Hematopoietic multipotent progenitor cell treated with erythropoietin and hydrocortisone succinate and interleukin-3 and kit ligand, for 4 days (in vitro differentiated cells): Measurements from ENCODE around the gene OR13C8.
"Not testable (repeated sequence)": the region's sequence is repeated elsewhere in the genome, so short reads cannot be mapped to it uniquely, and the experiment has no call there.

Experiments
- DNase-seq: peaks from one replicate; pipeline ENCODE4 v3.0.0-alpha.2; 2015

Gene OR13C8, protein sequence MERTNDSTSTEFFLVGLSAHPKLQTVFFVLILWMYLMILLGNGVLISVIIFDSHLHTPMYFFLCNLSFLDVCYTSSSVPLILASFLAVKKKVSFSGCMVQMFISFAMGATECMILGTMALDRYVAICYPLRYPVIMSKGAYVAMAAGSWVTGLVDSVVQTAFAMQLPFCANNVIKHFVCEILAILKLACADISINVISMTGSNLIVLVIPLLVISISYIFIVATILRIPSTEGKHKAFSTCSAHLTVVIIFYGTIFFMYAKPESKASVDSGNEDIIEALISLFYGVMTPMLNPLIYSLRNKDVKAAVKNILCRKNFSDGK

DNA sequence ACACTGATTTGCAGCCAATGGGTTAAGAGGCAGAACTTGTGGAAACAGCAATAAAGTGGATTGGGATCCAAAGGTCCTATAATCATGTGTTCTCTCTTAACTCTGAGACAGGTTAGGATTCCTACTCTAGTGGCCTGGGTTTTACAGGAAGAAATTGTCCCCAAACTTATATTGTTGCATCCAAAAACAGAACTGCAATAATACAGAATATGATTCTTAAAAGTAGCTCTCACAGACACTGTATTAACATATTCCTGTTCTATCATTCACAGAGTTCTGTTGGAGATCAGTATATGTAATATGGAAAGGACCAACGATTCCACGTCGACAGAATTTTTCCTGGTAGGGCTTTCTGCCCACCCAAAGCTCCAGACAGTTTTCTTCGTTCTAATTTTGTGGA is at the start of gene OR13C8:
Gene OR13C8 (plus strand): TSS at position 301 of the 400 bp plus-strand sequence. CDS start 0 bp downstream, at position 301.
- DNase-seq = no peak

DNA sequence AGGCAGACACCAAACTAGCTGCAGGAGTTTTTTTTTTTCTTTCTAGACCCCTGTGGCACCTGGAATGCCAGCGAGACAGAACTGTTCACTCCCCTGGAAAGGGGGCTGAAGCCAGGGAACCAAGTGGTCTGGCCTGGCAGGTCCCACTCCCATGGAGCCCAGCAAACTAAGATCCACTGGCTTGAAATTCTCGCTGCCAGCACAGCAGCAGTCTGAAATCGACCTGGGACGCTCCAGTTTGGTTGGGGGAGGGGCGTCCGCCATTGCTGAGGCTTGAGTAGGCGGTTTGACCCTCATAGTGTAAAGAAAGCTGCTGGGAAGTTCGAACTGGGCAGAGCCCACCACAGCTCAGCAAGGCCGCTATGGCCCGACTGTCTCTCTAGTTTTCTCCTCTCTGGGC is 48.7 kb upstream of the OR13C8 start:
- DNase-seq = not testable (repeated sequence)

DNA sequence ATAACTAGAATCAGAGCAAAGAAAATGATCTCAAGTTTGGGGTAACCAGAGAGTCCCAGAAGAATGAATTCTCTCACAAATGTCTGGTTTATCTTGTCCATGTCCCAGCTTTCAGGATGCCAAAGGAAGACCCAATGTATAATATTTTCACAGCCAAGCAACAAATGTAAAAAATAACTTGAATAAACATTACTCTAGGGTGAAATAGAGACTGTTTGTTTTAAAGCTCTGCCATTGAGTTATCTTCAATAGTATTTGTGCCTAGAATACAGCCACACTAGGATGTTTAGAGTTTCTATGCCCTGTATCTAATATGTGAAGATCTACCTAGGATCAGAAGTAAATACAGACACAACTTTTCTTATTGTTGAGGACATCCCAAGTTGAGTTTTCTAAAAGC is 41.9 kb upstream of the OR13C8 start, which contains the start of gene OR13C4:
Gene OR13C4 (minus strand): TSS at position 101 of the 400 bp plus-strand sequence. CDS start 0 bp downstream, at position 101.
- DNase-seq = no peak

DNA sequence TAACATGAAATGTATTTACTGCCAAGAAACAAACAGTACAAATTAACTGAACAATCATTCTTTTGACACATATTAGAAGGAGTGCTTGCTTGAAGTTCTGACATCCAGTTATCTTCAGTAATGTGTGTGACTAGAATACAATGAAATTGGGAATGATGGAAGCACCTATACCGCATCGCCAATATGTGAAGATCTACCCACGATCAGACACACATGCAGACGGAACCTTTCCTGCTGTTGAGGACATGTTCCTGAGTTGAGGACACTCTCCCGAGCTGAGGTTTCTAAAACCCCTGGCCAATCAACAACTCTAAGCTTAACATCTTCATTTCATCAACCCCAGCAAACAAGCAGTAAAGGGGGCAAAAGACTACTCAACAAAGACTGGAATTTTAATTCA is 32.2 kb upstream of the OR13C8 start, which contains the start of gene OR13C3:
Gene OR13C3 (minus strand): TSS at position 101 of the 400 bp plus-strand sequence. CDS start 133 bp downstream, outside the sequence.
- DNase-seq = no peak

DNA sequence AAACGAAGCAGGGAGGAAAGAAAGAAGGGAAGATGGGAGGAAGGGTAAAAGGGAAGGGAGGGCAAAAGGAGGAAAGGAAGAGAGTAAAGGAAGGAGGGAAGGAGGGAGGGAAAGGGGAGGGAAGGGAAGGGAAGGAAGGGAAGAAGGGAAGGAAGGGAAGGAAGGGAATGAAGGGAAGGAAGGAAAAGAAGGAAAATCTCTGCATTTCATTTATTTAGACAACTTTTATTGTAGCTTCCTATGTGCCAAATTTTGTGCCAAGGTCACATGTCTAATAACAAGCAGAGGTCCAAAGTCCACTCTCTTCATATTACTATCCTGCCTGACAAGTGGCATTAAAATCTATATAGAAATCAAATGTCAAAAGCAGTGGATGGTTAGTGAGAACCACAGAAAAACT is 29.7 kb upstream of the OR13C8 start:
- DNase-seq = no peak

DNA sequence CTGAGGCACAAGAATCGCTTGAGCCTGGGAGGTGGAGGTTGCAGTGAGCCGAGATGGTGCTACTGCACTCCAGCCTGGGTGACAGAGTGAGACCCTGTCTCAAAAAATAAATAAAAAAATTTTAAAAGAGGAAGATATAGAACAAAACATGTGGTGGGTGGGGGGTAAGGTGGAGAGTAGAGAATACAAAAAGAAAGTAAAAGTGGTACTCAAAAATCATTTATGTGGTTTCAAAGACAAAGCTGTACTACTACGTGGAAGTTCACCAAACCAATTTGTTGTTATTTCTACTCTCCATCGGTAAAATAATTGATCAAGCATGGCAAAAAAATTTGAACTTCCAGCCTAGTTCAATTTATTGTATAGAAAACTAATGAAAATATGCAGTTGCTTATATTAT is 24.3 kb upstream of the OR13C8 start:
- no peak for DNase-seq

DNA sequence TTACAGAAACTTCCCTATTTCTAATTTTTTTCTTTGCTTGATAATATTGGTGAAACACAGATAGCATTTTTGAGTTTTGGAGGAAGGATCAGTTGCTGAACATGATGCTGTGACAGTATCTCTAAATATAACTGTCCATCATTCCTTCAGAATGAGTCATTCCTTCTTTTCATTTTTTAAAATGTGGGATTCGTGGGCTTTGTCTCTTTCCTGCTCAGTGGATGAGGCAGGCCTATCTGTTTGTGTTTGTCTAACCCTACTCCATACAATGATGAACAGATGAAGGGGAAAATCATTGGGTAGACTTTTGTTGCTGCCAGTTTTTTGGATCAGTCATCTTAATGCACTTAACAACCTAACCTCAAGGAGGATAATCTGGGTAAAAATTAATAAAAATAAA is 15.7 kb upstream of the OR13C8 start:
- no peak for DNase-seq

DNA sequence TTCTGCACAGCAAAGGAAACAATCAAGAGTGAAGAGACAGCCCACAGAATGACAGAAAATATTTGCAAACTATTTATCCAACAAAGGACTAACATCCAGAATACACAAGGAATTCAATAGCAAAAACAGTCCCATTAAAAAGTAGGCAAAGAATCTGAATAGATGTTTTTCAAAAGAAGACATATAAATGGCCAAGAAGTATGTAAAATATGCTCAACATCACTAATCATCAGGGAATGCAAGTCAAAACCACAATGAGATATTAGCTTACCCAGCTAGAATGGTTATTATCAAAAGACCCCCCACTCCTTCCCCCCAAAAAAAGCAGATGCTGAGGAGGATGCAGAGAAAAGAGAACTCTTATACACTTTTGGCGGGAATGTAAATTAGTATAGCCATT is 13.4 kb upstream of the OR13C8 start:
- DNase-seq = no peak

DNA sequence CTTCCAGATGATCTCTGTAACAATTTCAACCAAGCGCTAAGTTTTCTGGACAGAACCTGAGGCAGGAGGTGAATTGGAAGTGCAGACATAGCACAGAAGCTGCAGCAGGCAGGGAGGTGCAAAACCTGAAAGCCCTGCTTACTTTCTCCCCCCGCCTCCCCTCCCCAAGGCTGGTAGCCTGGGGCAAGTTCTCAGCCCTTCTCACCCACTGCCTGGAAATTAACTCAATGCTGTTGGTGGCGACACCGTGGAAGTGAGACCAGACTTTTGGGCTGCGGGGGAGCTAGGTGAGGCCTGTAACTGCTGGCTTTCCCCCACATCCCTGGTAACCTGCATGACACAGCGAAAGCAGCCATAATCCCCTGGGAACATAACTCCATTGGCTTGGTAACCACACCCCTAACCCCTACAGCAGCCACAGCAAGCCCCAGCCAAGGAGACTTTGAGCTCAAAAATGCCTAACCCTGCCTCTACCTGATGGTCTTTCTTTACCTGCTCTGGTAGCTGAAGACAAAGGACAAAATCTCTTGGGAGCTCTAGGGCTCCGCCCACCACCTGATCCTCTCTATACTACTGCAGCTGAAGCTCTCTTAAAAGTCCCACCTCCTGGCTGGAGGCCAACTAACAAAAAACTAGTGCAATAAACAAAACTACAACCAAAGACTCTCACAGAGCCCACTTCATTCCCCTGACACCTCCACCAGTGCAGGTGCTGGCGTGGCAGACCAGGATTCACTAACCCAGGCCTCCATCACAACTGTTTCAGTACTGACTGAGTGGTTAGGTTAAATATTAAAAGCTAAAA is 11.9 kb upstream of the OR13C8 start:
- DNase-seq = no peak

DNA sequence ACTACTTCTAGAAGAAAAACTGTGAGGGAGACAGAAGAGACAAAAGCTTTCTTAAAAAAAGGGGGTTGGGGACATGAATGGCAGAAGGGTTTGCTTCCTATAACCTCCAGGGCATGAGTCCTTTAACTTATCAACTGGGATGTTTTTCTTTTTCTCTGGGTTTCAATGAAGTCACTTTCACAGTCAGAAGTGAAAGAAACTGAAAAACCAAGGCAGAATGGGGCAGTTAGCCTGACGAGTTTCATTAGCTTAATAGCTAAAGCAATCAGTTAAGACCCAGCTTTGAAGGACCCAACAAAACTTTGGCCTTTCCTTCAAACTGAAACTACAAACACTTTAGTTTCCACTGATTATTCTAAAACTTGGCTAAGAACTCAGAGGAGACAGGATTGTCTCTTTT is 4.6 kb upstream of the OR13C8 start:
- no peak for DNase-seq

DNA sequence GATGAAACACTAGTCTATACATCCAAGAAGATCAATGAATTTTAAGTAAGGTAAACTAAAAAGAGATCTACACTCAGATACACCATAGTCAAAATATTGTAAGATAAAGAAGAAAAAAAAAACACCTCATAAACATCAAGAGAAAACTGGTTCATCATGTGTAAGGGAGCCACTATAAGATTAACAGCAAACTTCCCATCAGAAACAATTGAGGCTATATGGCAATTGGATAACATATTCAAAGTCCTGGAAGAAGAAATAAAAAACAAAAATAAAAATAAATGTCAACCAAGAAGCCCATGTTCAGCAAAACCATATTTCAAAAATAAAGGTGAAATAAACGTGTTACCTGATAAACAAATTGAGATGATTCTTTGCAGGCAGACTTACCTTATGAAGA is 3.6 kb downstream of the OR13C8 start:
- no peak for DNase-seq

DNA sequence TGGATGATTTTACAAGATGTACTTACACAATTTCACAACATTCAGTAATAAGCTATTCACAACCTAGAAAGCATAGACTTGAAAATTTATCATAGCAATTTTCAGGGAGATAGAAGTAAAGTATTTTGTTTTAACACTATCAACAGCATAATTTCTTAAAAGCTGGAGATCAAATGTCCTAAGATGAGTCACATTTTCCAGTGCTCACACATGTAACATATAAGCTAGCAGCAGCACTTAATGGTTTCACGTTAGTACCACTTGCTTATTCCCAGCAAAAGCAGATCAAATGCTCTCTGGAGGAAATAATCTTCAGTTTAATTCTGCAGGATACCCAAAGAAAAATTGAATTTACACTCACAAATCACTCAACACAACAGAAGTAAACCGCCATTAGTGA is 6.5 kb downstream of the OR13C8 start:
- DNase-seq = no peak

DNA sequence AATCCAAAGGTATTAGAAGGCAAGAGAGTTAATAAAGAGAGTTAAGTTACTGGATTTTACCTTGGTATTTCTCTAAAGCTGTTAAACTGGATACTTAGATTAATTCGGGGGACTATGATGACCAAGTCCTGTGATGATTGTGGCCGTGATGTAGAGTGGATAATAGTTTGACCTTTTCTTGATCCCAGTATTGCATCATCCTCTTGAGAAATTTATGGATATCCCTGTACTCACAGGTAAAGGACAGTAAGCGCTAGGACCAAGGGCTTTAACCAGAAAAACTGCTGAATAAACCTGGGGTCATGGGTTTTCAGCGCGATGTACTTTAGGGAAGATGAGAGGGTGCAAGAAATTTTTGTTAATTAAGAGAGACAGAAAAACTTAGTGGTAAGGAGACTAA is 8.3 kb downstream of the OR13C8 start:
- no peak for DNase-seq

DNA sequence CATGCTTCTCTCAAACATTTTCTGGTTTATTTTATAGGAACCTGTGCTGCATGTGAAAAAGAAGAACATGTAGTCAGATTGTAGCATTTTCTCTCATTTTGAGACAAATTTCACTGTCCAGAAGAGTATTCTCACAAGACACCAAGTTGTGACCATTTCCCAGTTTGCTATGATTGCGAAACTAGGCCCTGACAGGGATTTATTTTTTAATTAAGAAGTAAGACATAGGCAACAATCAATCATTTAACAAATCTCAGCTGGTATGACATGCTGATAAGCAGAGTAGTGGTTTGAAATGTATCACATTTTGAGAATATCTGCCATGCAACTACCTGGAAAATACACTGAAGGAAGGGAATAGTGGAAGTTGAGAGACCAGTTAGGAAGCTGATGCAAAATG is 11.6 kb downstream of the OR13C8 start:
- DNase-seq = no peak

DNA sequence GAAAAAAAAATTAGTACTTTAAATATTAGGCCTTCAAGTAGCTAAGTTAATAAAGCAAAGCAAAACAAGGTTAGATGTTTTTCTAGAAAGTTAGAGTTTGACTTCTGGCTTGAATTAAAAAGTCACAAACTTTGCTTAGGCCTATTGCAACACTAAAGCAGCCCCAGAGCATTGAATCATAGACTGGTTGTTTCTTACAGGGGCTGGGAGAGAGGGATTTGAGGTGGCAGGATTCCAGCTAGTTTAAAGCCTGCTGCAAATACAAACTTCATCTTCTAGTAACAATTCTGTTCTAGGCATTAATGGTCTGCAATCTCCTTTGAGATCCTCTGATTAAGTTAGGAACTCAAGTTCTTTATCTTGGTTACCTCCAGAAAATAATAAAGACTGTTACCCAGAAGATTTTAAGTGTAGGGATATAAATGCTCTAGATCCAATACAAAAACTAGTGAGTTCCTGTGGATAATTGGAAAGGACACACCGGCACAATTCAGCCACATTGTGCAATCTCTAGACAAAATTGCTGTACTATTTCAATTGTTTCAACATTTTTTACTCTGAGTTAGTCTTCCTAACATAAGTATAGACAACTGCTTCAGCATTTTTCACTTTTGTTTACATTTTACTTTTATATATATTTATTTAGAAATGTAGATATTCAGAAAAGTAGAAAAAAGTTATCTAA is 17.7 kb downstream of the OR13C8 start:
- DNase-seq = no peak

DNA sequence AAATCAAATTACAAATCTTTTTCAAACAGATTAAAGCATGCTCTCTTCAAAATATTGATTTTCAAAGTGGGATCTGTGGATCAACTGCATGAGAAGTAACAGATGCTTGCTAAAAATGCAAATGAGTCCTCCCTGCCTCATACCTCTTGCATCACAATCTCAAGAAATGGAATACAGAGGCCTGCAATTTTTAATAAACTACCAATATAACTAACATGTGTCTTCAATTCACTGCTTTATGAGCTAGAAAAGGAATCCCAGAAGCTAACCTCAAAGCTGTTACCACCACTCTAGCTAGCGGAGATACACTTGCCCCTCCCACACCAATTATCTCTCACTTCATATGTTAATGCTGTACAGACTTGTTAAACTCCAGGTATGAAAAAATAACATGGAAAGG is 20.7 kb downstream of the OR13C8 start:
- DNase-seq = no peak

DNA sequence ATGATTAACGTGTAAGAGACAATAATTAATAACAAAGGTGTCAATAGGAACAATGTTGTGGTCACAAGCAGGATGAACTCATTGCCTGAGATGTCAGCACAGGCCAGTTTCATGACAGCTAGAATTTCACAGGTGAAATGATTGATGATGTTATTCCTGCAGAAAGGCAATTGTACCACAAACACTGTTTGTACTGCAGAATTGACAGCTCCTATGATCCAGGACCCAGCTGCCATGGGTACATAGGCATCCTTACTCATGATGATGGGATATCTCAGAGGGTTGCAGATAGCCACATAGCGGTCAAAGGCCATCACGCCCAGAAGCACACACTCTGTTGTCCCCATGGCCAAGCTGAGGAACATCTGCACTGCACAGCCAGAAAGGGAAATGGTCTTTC is 29.8 kb downstream of the OR13C8 start:
- DNase-seq = not testable (repeated sequence)

DNA sequence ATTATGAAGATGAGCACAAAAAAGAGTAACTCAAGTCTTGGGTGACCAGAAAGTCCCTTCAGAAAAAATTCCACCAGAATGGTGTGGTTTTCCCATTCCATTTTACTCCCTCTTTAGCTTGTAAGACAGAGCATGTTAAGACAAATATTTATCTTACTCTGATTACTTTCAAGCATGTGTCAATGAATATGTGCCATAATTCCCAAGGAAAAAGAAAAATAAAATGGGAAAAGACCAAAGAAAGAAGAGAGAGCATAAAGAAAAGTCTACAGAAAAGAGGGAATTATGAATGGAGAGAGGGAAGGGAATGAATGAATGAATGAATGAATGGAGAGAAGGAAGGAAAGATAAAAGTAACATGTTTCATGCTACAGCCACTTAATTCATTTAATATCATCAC is 30.3 kb downstream of the OR13C8 start, which contains the start of gene OR13C5:
Gene OR13C5 (minus strand): TSS at position 101 of the 400 bp plus-strand sequence. CDS start 0 bp downstream, at position 101.
- not testable (repeated sequence) for DNase-seq

DNA sequence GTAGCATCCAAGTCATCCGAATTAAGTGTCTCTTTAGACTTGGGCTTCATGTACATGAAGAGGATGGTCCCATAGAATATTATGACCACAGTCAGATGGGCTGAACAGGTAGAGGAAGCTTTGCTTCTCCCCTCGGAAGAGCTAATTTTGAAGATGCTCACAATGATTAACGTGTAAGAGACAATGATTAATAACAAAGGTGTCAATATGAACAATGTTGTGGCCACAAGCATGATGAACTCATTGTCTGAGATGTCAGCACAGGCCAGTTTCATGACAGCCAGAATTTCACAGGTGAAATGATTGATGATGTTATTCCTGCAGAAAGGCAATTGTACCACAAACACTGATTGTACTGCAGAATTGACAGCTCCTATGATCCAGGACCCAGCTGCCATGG is 35.8 kb downstream of the OR13C8 start:
- no peak for DNase-seq

DNA sequence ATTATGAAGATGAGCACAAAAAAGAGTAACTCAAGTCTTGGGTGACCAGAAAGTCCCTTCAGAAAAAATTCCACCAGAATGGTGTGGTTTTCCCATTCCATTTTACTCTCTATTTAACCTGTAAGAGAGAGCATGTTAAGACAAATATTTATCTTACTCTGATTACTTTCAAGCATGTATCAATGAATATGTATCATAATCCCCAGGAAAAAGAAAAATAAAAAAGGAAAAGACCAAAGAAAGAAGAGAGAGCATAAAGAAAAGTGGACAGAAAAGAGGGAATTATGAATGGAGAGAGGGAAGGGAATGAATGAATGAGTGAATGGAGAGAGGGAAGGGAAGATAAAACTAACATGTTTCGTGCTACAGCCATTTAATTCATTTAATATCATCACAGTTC is 36.6 kb downstream of the OR13C8 start, which contains the start of gene OR13C2:
Gene OR13C2 (minus strand): TSS at position 101 of the 400 bp plus-strand sequence. CDS start 0 bp downstream, at position 101.
- not testable (repeated sequence) for DNase-seq

DNA sequence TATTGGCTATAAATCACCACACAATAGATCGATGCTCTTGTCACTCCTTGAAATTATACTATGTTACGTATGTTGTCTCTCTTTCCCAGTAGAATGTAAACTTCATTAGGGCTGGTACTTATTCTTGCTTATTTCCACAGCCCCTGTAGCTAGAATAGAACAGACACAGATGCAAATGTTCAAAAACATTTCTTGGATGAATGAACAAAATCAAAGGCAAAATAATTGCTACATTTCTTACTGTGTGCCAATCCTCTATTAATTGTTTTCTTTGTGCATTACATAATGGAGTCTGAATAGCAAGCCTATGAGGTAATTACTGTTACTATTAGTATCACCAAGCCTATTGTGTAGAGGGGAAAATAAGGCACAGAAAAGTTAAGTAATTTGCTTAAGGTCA is 37.2 kb downstream of the OR13C8 start:
- no peak for DNase-seq

DNA sequence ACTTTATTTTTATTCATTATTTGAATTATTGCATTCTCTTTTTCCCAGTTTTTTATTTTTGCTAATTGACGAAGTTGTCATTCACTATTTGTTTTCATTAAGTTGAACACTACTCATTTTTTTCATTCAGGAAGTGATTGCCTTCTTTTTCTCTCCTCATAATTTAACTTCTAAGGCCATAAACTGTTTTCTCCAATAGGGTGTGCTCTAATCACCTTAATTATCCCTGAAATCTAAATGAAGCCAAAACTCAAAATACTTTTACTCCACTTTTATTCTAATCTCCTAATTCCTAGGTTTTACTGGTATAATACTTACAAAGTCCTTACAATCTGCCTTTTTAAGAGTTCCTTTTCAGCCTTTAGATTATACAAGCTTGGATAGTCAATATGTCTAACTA is 39.4 kb downstream of the OR13C8 start:
- peak; percentile 53 for DNase-seq

DNA sequence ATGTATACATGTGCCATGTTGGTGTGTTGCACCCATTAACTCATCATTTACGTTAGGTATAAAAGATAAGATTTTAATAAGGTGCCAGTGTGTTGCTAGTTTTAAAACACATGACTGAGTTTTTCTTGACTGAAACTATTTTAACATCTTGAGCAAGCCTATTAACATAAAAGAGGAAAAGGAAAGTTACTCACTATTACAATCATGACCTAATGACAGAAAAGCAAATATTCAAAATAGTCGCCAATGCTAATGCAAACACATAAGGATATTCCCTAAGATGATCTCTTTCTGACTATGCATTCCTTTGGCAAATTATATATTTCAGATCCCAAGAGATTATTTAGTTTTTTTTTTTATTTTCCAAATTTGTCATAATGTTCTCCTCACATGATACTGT is 42.2 kb downstream of the OR13C8 start:
- no peak for DNase-seq
